Erythroblast (primary cell): ENCODE measurements around the gene MCF2L.

ENCODE experiments used
- GATA1 ChIP-seq: IDR thresholded peaks from 2 replicates; pipeline ENCODE4 v1.6.1; 2011; ENCODE audit warnings: low read depth, mild to moderate bottlenecking, control low read depth, low read length, moderate library complexity
- POLR2A ChIP-seq: IDR thresholded peaks from 2 replicates; pipeline ENCODE4 v1.6.1; 2011; ENCODE audit warnings: mild to moderate bottlenecking, low read length

- TF ChIP-seq POLR2A (no peak), GATA1 (no peak)
Measured at GRCh38 chr13:113076681-113077401, 107.8 kb downstream of the MCF2L start.
